C1 segment of cervical spinal cord (tissue), 14 donors: ENCODE results near the gene ALK.
"Not testable (repeated sequence)": the region's sequence is repeated elsewhere in the genome, so short reads cannot be mapped to it uniquely, and the experiment has no call there.

ENCODE experiments used
- DNase-seq, 14 donors: peaks; one replicate each; lab custom pipeline; 2025; lab: John Stamatoyannopoulos, UW

The ALK gene

DNA sequence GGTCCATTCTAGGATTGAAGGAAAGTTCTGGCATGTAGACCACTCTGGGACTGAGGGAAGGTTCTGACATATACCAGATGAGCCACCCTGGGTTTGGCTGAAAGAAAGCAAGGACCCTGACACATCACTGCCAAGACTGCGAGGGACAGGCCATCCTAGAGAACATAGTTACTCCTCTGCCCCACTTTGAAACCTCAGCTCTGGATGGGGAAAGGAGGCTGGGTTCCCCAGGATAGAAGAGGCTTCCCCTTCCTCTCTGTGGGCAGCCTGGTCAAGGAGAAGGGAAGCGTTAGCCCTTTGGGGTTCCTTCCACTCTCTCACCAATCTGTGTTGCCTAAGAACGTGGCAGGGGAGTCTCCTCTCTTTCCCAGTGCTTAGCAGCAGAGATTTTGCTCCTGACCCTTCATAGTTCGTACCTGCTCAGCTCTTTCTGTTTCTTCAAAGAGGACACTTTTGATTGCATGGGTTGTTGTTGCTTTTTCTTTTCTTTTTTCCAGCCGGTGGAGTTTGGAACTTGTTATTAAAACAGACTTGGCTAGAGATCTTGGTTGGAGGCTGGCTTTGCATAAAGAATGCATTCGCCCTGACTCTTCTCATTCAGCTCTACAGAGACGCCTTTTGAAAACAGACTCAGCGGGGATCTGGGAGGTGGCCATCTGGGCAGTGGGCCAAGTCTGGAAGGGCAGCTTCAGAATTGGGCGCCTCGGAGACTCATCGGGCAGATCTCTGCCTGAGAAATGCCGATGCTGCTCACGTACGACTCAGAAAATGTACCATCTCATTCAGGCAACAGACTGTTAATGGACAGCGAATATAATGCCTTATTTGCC, 640.1 kb downstream of the ALK start:
- peak; percentile 20 to 87 (median 66) for DNase-seq

DNA sequence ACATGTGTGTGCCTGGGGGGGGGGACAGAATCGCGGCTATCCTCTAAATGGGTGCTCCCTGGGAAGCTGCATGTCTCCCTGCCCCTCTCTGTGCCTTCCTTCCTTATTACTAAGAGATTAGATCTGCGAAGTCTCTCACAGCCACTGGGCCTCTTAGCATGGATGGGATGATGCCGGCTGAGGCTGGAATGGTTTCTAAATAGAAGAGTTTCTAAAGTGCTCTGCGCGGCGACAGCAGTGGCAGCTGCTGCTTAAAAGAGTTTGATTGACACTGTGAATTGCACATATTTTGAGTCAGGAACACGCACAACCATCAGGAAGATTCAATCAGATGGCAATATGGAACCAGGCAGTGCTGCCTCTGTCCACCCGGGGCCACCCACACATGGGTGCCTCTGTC, 642.4 kb downstream of the ALK start:
- no peak for DNase-seq

DNA sequence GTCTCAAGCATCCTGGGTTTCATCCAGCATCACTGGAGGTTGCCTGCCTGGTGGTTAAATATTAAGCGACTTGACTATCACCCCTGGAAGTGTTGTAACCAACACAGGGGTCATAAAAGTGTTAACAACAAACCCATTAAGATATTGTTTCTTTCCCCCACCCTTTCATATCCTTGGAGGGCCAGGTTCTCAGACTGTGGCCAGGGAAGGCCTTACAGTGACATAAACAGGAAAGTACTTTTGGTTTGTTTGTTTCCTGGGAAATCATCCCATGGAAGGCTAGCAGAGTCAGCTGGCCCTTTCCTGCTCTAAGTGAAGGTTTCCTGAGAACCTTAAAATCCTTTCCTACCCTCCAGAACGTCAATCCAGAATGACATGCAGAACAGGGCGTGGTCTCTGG, 645.2 kb downstream of the ALK start:
- no peak for DNase-seq

DNA sequence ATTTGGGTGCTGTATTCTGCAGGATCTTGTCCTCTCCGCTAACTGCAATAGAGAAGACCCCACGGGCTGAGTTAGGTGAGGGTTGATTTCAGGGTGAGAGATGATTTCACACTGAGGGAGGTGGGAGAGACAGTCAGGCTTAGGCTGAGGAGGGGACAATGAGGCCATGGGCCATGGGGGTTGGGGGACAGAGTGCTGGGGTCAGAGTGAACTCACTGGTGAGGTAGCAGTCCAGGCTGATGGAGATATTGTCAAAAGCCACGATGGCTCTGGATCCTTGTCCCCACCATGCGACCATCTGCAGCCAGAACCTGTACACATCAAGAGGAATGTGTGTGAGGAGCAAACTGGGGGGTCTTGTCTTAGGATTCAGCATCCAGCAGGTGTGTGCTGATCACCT, 646.2 kb downstream of the ALK start:
- DNase-seq, result no peak

DNA sequence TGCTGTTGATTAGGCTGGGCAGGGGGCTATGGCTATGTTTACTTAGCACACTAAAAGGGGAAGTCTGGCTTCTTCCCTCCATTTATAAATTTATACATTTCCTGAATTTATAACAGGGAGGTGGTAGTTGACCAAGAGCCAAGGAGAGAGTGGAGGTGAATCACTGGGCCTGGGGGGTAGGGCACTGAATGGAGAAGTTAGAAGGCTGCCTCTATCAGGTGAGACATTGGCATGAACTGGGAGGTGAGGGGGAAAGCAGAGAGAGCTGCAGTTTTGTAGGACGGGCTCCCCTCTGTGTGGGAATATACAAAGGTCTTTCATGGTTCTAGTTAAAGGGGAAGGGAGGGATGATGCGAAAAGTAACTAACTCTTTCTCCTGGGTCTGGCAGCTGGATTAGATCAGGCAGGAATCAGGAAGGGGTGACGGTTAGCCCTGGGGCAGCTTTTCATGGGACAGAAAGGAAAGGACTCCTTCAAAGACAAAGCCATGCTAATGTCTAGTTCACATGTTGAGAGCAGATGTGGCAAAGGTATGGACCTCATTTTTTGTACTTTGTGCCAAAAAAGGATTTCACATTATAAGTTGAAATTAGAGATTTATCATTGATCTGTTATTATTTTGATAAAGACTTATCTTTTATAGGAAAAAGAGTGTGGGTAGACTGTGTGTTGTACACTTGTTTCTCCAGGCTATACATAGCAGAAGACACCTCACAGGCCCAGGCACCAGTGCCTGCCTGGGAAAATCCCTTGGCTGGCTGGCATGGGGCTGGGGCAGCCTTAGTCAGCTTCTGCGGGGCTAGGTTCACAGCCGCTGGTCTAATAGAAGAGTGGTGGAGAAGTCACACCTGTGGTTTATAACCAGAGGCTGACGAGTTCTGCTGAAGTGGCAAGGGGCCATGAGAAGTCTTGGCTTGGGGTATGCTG, 647.4 kb downstream of the ALK start:
- DNase-seq, result no peak

DNA sequence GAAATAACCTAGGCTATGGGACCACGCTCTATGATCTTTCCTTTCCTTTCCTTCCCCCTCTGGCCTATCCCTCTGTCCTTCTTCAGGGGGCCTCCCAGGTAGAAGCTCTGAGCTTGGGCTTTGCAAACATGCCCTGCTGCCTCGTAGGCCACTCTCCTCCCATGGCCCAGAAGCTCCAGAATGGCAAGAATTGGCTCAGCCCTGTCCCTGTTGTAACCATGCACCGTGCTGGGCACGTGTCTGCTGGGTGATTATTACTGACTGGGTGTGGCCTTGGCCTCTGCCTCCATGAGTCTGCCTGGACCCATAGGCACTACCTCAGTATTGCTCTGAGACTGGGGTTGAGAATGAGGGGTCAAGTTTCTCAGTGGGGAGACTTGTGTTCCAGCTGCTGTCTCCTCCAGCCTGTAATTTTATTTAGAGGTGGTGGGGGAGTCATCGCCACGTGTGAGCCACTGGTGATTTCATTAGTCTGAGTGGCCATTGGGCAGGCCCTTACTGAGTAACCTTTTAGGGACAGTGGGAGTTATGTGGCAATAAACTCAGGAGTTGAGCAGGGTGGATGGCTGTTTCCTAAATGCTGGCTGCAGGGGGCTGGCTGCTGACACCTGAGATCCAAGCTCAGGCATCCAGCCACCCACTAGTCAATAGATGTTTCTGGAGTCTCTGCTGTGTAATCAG, 648.2 kb downstream of the ALK start:
- DNase-seq, result no peak

DNA sequence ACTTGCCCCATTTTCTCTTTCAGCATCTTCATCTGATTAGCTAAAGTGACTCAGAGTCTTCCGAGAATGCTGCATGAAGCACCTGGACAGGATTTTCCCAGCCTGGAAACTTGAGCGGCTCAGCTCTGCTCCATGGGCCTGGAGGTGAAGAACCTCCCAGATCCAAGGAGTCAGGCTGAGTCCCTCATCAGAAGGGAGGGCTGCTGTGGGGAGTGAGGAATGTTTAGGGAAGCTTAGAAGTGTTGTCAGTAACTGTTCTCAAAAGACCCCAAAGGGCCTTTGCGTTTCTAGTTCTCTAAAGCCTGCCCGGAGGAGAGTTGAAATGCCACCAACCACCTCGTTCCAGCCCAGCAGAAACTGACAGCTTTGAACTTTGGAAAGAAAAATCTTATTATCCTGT, 649.1 kb downstream of the ALK start:
- no peak for DNase-seq

DNA sequence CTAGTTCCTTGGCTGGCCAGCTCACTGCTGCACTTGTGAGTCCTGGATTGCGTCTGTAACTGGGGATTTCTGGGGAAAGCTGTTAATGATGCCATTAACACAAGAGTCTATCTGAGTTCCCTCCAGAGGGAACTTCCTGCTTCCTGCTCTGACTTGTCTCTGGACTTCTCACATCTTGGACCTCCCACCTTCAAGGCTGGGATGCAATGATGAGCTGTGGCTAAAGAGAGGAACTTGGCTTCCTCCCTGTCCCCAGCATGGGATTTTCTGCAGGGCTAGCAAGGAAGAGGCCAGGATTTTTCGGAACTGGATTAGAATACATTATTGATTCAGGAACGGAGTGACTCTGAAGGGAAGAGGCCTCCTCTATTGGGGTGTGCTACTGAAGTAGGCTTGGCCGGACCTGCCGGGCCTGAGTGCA, 650.7 kb downstream of the ALK start:
- DNase-seq, result no peak

DNA sequence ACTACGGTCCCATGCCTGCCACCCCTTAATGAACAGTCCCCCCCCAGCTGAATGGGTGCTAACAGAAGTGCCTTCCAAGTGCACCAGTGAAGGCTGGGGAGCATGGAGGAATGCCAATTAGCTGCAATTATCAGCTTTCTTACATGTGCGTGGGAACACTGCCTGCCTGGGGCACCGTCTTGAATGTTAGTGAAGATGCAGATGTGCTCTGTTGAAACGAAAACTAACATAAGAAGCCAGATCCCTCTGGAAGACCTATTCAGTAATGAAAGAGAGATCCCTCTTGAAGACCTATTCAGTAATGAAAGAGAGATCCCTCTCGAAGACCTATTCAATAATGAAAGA, 651.6 kb downstream of the ALK start:
- DNase-seq, result no peak

DNA sequence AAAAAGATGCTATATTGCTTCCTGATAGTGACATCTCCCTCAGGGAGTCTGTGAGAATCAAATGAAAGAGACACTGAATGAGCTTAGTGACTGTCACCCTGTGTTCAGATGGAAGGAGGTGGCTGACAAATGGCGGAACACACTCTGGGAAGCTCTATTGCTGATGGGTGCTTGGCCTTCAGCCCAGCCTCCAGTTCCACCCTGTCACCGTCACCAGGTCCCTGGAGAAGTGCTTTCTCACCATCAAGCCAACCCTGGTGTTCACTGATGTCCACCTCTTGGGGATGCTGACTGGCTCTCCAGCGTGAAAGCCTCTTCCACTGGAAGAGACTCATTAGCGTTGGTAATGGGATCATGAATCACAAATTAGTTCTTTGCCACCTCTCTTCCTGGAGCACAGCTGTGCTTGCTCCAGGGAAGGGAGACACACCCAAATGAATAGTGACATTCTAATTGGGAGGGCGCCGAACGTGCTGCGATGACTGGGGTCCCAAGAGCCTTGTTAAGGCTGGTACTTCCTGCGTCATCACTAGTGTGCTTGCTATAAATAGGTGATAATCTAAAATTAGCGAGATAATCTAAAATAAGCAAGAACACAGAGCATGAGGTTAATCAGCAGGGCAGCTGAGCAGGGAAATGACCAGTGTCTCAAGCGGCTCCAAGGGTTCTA, 652.2 kb downstream of the ALK start:
- DNase-seq, result no peak

DNA sequence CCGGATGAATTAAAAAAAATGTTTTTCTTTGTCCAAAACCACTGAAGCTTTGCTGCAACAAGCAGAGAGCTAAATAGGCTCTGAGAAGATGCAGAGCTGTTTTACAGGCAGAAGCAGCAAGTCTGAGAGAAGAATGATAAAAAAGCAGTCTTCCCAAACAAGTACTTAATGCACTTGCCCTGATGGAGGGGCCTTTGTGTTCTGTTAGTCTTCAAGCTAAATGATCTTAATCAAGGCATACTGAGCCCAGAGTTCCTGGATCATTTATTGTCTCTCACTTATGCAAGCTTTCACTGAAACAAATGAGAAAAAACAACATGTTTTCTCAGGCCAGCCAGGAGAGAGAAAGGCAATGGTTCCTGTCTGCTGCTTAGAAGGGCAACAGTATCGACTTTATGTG, 653.7 kb downstream of the ALK start:
- no peak for DNase-seq

DNA sequence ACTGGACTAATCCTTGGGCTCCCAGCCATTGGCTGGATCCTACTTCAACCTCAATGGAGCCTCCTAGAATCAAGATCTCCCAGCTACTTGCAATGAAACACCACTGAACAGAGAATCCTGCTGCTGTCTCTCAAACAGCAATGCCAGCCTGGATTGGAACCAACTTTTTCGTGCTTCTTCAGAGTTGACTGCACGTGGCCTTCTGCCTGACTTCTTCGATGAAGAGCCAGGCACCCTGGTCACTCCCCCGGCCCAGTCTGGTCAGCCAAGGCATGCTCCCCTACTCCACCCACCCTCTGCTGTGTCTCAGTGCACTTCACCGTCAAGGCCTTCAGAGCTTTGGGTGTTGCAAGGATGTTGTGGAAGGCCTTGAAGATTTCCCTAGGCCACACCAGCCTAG, 657.5 kb downstream of the ALK start:
- DNase-seq, result no peak

DNA sequence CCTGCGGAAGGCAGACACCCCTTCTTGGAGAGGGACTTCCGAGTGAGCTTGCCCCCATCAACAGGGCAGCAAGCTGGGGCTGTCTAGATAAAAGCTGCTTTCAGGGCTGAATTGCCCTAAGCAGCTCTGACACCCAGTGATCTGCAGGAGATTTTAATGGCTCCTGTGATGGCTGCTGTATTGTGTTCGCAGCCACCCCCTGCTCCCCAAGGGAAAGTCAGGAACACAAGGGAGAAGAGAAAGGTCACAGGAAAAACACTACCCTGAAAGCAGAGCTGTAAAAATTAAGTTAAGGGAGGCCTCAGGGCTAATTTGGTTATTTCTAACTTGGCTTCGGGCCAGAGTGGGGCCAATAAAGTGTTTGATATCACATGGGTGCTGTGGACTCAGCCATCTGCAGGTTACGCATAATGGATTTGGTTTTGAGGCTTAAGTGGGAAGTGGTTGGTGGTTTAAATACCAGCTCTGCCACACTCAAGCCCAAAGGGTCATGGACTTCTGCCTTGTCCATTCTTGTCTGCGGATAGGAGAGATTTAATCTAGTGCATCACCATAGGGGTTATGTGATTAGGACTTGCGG, 658.6 kb downstream of the ALK start:
- DNase-seq, result no peak

DNA sequence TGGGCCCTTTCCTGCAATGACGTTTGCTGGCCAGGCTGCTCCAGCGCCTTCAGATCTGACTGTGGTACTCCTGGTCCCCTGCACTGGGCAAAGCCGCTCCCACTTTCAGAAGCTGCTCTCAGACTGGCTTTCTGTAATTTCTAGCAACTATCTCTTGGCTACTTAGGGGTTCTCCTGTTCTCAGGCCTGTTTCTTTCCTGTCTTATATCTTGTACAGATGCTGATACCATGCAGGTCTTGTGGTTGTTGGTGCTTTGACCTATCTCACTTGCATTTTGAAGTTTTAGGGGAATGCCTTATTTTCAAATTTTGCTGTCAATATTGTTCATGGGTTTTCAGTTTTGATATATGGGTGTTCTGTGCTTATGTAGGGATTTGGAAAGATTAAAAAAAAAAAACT, 660.4 kb downstream of the ALK start:
- DNase-seq, result no peak

DNA sequence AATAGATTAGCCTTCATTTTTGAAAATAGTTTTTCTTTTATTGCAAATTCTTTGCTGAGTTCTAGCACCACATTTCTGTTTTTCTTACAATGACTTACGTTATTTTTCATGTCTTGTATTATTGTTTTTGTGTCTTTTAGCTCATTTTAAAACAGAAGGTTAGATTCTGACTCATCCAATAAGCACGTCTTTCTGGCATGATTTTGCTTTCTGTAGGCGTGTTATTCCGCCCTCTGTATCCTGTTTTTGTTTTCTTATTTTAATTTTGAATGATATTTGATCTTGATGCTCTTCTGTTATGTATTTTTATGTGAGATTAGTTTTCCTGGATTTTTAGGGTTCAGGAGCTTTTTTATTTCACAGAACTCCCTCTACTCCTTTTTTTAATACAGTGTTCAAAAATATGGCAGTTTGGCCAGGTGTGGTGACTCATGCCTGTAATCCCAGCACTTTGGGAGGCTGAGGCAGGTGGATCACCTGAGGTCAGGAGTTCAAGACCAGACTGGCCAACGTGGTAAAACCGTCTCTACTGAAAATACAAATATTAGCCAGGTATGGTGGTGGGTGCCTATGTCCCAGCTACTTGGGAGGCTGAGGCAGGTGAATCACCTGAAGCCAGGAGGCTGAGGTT, 661.1 kb downstream of the ALK start:
- DNase-seq, result no peak

DNA sequence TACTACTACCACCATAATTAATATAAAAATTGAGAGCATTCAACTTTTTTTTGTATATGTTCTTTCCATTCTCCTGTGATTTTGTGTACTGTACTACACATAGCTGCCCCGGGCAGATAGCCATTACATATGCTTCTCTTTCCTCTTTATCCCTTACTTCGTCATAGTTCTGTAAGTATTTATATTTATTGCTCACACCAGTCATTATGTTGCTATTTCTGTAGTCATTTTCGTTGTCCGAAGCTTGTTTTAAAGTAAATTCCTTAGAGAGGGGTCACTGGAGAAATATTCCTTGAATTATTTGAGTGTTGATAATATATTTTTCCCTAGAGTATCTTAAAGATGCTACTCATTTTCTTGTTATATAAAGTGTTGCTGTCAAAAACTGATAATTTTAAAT, 662.2 kb downstream of the ALK start:
- no peak for DNase-seq

DNA sequence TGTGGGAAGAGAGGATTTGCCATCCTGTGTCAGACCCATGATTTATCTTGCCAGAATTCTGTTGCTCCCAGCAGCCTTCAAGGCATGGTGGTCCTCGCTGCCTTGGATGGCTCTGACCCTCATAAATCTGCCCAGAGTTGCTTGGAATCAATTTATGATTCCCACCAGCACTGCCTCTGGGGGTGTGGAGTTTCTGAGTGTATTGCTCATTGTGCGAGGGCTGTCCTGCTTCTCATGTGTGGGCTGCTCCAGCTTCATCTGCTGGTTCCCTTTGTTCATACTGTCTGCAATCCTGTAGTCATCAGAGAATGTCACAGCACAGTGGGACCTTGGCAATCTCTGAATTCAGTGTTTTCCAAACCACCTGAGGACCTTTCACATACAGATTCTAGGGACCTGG, 666.4 kb downstream of the ALK start:
- DNase-seq, result no peak

DNA sequence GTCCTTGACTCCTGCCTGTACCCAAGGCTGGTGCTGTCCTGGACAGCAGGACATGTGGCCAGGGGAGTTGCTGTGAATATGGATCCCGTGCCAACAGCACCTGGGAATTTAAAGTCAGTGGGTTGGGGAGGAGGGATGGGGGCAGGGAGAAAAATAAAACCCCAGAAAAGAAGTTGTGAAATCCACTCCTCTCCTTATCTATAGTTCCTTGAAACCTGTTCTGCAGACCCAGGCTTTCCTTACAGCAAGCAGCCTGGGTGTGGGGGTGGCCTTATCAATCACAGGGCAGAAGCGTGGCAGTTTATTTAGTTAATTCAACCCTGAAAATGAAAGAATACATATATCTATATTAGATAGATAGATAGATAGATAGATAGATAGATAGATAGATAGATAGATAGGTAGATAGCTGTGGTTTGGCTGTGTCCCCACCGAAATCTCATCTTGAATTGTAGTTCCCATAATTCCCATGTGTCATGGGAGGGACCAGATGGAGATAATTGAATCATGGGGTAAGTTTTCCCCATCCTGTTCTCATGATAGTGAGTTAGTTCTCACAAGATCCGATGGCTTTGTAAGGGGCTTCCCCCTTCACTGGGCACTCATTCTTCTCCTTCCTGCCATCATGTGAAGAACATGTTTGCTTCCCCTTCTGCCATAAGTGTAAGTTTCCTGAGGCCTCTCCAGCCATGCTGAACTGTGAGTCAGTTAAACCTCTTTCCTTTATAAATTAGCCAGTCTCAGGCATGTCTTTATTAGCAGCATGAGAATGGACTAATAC, 667.7 kb downstream of the ALK start:
- not testable (repeated sequence) for DNase-seq

DNA sequence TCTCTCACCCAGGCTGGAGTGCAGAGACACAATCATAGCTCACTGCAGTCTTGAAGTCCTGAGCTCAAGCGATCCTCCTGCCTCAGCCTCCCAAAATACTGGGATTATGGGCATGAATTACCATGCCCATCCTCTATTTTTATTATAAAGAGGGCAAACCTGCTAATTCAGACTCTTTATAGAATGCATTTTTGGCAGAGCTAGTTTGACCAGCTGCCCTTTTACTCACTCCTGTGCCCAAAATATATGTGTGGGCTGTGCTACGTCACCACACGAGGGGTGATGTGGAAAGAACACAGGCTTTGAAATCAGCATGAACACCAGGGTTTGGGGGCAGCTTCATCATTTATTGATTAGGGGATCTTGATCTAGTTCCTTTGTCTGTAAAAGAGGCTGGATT, 668.4 kb downstream of the ALK start:
- DNase-seq, result no peak

DNA sequence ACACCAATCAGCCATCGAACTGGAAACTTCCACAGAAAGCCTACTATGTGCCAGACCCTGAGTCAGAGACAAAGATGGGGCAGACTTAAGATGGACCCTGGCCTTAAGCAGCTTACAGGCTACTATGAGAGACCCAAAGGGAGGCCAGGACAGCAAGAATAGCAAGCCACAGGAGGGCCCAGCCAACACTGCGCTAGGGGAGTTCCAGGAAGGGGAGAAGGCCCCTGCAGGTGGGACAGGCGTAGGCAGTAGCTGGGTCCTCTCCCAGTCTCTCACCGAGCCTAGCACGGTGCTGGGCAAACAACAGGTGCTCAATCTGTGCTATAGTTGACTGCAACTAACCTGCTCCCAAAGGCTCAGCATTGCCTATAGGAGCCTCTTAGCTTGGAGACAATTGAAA, 670.0 kb downstream of the ALK start:
- DNase-seq, result no peak
